Duodenal mucosa (tissue), 2 donors: ENCODE measurements around the gene SIPA1L2.

ENCODE experiments used
- H3K27ac ChIP-seq: one replicate; pipeline ENCODE4 v1.7.0; 2013; ENCODE audit warnings: low read depth, low read length
- H3K27me3 ChIP-seq, 2 donors: one replicate each; pipeline ENCODE4 v1.7.0; 2013; ENCODE audit warnings: low read length in 2 of 2, control low read depth in 1 of 2; ENCODE audit not compliant: insufficient read depth in 2 of 2, control insufficient read depth in 1 of 2
- H3K36me3 ChIP-seq, 2 donors: one replicate each; pipeline ENCODE4 v1.7.0; 2013; ENCODE audit warnings: low read length in 2 of 2, control low read depth in 1 of 2; ENCODE audit not compliant: insufficient read depth in 2 of 2, control insufficient read depth in 1 of 2
- H3K4me1 ChIP-seq, 2 donors: one replicate each; pipeline ENCODE4 v1.7.0; 2013; ENCODE audit warnings: low read length in 2 of 2, control low read depth in 1 of 2; ENCODE audit not compliant: insufficient read depth in 2 of 2, control insufficient read depth in 1 of 2
- H3K4me3 ChIP-seq, 2 donors: one replicate each; pipeline ENCODE4 v1.7.0; 2013; ENCODE audit warnings: low read length in 2 of 2, low read depth in 1 of 2
- H3K9ac ChIP-seq, 2 donors: one replicate each; pipeline ENCODE4 v1.7.0; 2013; ENCODE audit warnings: low read length in 2 of 2, low read depth in 1 of 2
- H3K9me3 ChIP-seq, 2 donors: one replicate each; pipeline ENCODE4 v1.7.0; 2013; ENCODE audit warnings: low read length in 2 of 2, control low read depth in 1 of 2; ENCODE audit not compliant: control insufficient read depth in 1 of 2

The SIPA1L2 gene

GRCh38 chr1:232650418-232650817 is 20.5 kb upstream of the SIPA1L2 start:
- Histone ChIP-seq H3K4me3 (no peak overlapping the region), H3K4me1 (no peaks in the 10 kb centered on the region), H3K27ac (no peak overlapping the region), H3K9ac (no peak overlapping the region), H3K36me3 (no peaks in the 10 kb centered on the region), H3K9me3 (no peaks in the 10 kb centered on the region), H3K27me3 (no peaks in the 10 kb centered on the region)

DNA sequence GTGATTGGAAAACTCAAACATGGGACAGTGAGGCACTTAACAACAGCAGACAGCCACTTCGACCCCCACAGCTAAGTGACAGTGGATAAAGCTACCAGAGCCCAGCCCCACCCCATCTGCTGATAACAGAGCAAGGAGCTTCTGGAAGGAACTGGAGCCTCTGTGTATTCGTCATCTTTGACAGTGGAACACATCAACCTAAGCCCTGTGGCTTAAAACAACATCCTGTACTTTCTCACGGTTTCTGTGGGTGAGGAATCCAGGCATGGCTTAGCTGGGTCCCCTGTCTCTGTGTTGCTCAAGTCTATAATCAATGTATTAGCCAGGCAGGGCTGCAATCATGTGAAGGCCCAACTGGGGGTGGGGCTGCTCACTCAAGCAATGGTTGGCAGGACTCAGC is 18.4 kb upstream of the SIPA1L2 start:
- Histone ChIP-seq H3K4me3 (no peak overlapping the region), H3K9ac (no peak overlapping the region), H3K4me1 (no peaks in the 10 kb centered on the region), H3K27me3 (no peaks in the 10 kb centered on the region), H3K36me3 (no peaks in the 10 kb centered on the region), H3K9me3 (no peaks in the 10 kb centered on the region), H3K27ac (no peak overlapping the region)

- no peaks in the 10 kb centered on the region for H3K9me3 ChIP-seq
- no peak overlapping the region for H3K4me3 ChIP-seq
- H3K27me3 ChIP-seq, result no peaks in the 10 kb centered on the region
- H3K27ac ChIP-seq, result no peak overlapping the region
- no peaks in the 10 kb centered on the region for H3K36me3 ChIP-seq
- H3K4me1 ChIP-seq, result no peaks in the 10 kb centered on the region
- H3K9ac ChIP-seq, result no peak overlapping the region
Measured at GRCh38 chr1:232644209-232644608, 14.3 kb upstream of the SIPA1L2 start.

- no peaks in the 10 kb centered on the region for H3K9me3 ChIP-seq
- no peak overlapping the region for H3K4me3 ChIP-seq
- H3K36me3 ChIP-seq, result no peaks in the 10 kb centered on the region
- H3K9ac ChIP-seq, result no peak overlapping the region
- no peak overlapping the region for H3K27ac ChIP-seq
- H3K27me3 ChIP-seq, result no peaks in the 10 kb centered on the region
- H3K4me1 ChIP-seq, result no peaks in the 10 kb centered on the region
Measured at GRCh38 chr1:232643251-232643650, 13.3 kb upstream of the SIPA1L2 start.

GRCh38 chr1:232641507-232641906 is 11.6 kb upstream of the SIPA1L2 start:
- H3K9me3 ChIP-seq, result no peaks in the 10 kb centered on the region
- H3K4me1 ChIP-seq, result no peaks in the 10 kb centered on the region
- no peaks in the 10 kb centered on the region for H3K27me3 ChIP-seq
- H3K27ac ChIP-seq, result no peak overlapping the region
- H3K4me3 ChIP-seq, result no peak overlapping the region
- no peaks in the 10 kb centered on the region for H3K36me3 ChIP-seq
- no peak overlapping the region for H3K9ac ChIP-seq

DNA sequence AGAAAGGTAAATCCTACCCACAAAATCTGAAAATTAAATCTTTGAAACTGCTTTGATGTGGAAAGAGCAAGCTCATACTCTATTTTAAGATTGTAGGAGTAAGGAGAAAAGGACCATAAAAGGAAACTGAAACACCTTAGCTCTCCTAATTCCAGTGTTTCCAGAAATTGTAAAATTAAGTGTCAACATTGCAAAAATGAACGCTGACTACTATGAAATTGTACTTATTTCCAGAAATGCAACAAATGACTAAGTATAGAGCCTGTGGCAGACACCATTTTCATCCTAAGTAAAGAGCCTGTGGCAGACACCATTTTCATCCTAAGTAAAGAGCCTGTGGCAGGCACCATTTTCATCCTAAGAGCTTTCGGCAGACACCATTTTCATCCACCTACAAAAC is 6.9 kb upstream of the SIPA1L2 start:
- H3K27ac ChIP-seq, result no peak overlapping the region
- H3K36me3 ChIP-seq, result no peaks in the 10 kb centered on the region
- H3K4me1 ChIP-seq, result peaks cover 3 to 9% of the 10 kb centered on the region in 2 donors
- no peak overlapping the region for H3K9ac ChIP-seq
- H3K27me3 ChIP-seq, result no peaks in the 10 kb centered on the region
- no peaks in the 10 kb centered on the region for H3K9me3 ChIP-seq
- H3K4me3 ChIP-seq, result no peak overlapping the region

GRCh38 chr1:232635778-232636356 is 5.9 kb upstream of the SIPA1L2 start:
- Histone ChIP-seq H3K27ac (no peak overlapping the region), H3K9ac (no peak overlapping the region), H3K4me1 (peaks cover 6 to 9% of the 10 kb centered on the region in 2 donors), H3K36me3 (no peaks in the 10 kb centered on the region), H3K9me3 (no peaks in the 10 kb centered on the region), H3K4me3 (no peak overlapping the region), H3K27me3 (no peaks in the 10 kb centered on the region)

DNA sequence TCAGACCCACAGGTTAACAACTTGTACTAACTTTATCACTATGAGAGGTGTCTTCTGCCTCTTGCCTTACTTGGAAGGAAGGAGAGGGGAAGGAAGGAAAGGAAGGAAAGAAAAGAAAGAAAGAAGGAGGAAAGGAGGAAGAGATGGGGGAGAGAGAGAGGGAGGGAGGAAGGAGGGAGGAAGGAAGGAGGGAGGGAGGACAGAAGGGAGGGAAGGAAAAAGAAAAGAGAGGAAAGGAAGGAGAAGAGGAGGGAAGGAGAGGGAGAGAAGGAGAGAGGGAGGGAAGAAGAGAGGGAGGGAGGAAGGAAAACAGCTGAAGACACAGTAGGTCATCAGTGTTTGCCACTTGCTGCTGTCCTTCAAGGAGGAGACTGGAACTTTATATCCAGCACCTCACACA is 5.3 kb upstream of the SIPA1L2 start:
- H3K9me3 ChIP-seq, result no peaks in the 10 kb centered on the region
- no peak overlapping the region for H3K4me3 ChIP-seq
- H3K9ac ChIP-seq, result no peak overlapping the region
- H3K27me3 ChIP-seq, result no peaks in the 10 kb centered on the region
- H3K36me3 ChIP-seq, result no peaks in the 10 kb centered on the region
- H3K4me1 ChIP-seq, result peaks cover 6 to 9% of the 10 kb centered on the region in 2 donors
- no peak overlapping the region for H3K27ac ChIP-seq

- no peaks in the 10 kb centered on the region for H3K36me3 ChIP-seq
- H3K9ac ChIP-seq, result no peak overlapping the region
- no peak overlapping the region for H3K4me3 ChIP-seq
- peaks cover 6 to 9% of the 10 kb centered on the region in 2 donors for H3K4me1 ChIP-seq
- H3K27me3 ChIP-seq, result no peaks in the 10 kb centered on the region
- H3K9me3 ChIP-seq, result no peaks in the 10 kb centered on the region
- no peak overlapping the region for H3K27ac ChIP-seq
Measured at GRCh38 chr1:232634096-232634495, 4.2 kb upstream of the SIPA1L2 start.

- Histone ChIP-seq H3K27me3 (no peaks in the 10 kb centered on the region), H3K27ac (no peak overlapping the region), H3K9ac (peak overlapping the region; percentile 52 to 69), H3K4me3 (peak overlapping the region; percentile 60 to 76), H3K4me1 (peaks cover 14 to 26% of the 10 kb centered on the region in 2 donors), H3K9me3 (no peaks in the 10 kb centered on the region), H3K36me3 (no peaks in the 10 kb centered on the region)
Measured at GRCh38 chr1:232630894-232631195, 912 bp upstream of the SIPA1L2 start.
